Uterus (tissue), 2 donors: Measurements from ENCODE around the gene SLC39A10.

Experiments used
- POLR2A ChIP-seq, 2 donors: fragments of 450-650 bp; IDR thresholded peaks; one replicate each; pipeline ENCODE4 v1.6.1; 2016; ENCODE audit warnings: antibody characterized with exemption in 2 of 2, mild to moderate bottlenecking in 1 of 2, moderate library complexity in 1 of 2
- TF ChIP-seq, protein P1 (sequence below), 4 experiments: fragments of 200-600 bp in 2 of 4; fragments of 450-650 bp in 2 of 4; sonication (generic) in 2 of 4; IDR thresholded peaks; one replicate each; pipeline ENCODE4 v1.5.1; 2016 to 2019; ENCODE audit warnings: antibody characterized with exemption in 4 of 4, mild to moderate bottlenecking in 2 of 4, moderate library complexity in 1 of 4

GRCh38 chr2:195695002-195695631 is 38.1 kb downstream of the SLC39A10 start:
- TF ChIP-seq, protein P1, sequence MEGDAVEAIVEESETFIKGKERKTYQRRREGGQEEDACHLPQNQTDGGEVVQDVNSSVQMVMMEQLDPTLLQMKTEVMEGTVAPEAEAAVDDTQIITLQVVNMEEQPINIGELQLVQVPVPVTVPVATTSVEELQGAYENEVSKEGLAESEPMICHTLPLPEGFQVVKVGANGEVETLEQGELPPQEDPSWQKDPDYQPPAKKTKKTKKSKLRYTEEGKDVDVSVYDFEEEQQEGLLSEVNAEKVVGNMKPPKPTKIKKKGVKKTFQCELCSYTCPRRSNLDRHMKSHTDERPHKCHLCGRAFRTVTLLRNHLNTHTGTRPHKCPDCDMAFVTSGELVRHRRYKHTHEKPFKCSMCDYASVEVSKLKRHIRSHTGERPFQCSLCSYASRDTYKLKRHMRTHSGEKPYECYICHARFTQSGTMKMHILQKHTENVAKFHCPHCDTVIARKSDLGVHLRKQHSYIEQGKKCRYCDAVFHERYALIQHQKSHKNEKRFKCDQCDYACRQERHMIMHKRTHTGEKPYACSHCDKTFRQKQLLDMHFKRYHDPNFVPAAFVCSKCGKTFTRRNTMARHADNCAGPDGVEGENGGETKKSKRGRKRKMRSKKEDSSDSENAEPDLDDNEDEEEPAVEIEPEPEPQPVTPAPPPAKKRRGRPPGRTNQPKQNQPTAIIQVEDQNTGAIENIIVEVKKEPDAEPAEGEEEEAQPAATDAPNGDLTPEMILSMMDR (IDR thresholded peaks at IDR 0.05): no peak
- TF ChIP-seq POLR2A (IDR thresholded peaks at IDR 0.05): no peak
